Right hindlimb (tissue), 1 donor: ENCODE measurements around the gene STX12.
"Not testable (repeated sequence)": the region's sequence is repeated elsewhere in the genome, so short reads cannot be mapped to it uniquely, and the experiment has no call there.

Experiments
- DNase-seq: peaks from one replicate; pipeline ENCODE4 v3.0.0-alpha.2; 2018

Gene STX12

GRCh38 chr1:27772932-27773825, at the start of gene STX12:
Gene STX12 (plus strand): TSS chr1:27773219. CDS start chr1:27773308, 89 bp downstream.
- DNase-seq: peak; percentile 99

GRCh38 chr1:27724961-27725373, 48.1 kb upstream of the STX12 start:
- DNase-seq: peak; percentile 79

- DNase-seq: peak; percentile 100
Measured at GRCh38 chr1:27725374-27726172, 47.4 kb upstream of the STX12 start, which contains the start of gene FAM76A. Gene FAM76A (plus strand): TSS chr1:27725961. CDS start chr1:27726081, 120 bp downstream.

- peak; percentile 72 for DNase-seq
Measured at GRCh38 chr1:27726173-27727044, 46.6 kb upstream of the STX12 start.

DNA sequence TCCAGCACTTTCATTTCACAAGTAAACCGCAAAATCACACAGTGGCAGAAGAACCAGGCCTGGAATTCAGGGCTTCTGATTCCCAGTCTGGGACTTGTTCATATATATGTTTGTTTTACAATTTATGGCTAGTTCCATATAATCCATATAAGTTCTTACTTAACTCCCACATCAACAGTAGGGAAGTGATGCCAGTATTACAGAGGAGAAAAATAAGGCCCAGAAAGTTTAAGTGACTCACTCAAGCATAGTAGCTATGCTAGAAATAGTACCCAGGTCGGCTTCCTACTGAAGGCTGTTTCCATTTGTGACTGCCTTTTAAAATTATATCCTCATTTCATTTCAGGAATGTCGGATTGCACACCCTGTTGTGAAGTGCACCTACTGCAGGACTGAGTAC, 45.9 kb upstream of the STX12 start:
- DNase-seq: no peak

GRCh38 chr1:27736252-27736651, 36.8 kb upstream of the STX12 start:
- DNase-seq: no peak

DNA sequence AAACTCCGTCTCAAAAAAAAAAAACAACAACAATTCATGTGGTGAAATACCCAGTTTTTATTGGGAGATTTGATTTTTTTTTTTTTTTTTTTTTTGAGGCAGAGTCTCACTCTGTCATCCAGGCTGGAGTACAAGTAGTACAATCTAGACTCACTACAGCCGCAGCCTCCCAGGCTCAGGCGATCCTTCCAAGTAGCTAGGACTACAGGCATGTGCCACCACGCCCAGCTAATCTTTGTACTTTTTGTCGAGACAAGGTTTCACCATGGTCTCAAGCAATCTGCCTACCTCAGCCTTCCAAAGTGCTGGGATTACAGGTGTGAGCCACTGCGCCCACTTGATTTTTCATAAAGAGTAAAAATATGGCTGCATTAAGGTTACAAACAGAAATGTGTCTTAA, 31.9 kb upstream of the STX12 start:
- no peak for DNase-seq

DNA sequence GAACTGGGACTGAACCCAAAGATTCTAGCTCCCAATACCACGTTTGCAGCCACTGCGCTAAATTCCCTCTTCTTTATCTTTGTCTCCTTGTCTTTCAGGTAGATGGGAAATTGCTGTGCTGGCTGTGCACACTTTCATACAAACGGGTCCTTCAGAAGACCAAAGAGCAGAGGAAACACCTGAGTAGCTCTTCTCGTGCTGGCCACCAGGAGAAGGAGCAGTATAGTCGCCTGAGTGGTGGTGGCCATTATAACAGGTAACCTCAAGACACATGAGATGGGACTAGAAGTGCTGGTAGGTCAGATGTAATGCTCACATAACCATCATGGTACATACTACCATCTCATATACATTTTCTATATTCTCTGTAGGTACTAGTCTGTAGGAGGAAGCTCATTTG, 28.5 kb upstream of the STX12 start:
- no peak for DNase-seq

DNA sequence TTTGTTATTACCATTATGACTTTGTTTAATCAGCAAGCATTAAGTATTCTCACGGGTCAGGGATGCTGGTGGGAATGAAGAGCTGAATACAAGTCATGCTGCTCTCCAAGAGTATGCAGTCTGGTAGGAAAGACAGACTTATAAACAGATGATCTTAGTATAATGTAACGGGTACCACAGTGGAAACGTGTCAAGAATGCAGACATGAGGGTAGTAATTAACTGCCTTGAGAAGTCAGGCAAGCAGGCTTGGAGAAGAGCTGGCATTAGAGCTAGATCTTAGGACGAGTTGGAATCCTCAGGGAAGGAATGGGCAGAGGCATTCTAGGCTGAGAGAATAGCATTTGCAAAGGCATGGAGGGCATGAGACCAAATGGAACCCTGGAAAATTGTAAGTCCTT, 27.6 kb upstream of the STX12 start:
- DNase-seq: no peak

DNA sequence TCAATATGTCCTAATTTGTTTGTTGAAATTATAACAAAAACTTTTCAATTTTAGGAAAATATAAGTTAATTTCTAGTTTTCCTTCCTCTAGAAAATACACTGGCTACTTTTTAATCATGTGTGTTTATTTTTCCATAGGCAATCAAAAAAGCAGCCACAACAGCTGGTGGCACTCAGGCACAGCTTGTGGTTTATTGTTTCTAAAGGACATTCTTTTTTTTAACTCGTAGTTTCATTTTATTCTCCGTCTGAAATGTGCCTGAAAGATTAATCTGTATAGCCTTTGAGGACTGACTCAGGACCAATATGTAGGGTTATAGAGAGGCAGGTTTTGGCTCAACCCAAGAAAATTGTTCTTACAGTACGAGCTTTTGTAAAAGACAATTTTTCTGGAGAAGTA, 20.7 kb upstream of the STX12 start:
- no peak for DNase-seq

DNA sequence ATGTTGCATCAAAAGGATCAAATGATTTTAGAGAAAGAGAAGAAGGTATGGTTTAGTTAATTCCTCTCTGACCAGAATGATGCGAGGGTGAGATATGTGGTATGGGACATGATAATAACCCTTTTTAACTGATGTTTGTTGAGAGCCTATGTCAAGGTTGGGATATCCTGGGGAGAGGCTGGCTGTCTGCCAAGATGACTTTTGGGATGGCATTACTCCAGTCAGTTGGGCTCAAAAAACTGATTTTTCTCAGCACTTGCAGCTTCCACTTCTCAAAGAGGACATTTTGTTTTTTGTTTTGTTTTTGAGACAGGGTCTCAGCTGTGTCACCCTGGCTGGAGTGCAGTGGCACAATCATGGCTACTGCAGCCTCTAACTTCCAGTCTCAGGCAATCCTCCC, 17.7 kb upstream of the STX12 start:
- DNase-seq: no peak

- DNase-seq: no peak
Measured at GRCh38 chr1:27755865-27756264, 17.2 kb upstream of the STX12 start.

- no peak for DNase-seq
Measured at GRCh38 chr1:27759236-27759635, 13.8 kb upstream of the STX12 start.

DNA sequence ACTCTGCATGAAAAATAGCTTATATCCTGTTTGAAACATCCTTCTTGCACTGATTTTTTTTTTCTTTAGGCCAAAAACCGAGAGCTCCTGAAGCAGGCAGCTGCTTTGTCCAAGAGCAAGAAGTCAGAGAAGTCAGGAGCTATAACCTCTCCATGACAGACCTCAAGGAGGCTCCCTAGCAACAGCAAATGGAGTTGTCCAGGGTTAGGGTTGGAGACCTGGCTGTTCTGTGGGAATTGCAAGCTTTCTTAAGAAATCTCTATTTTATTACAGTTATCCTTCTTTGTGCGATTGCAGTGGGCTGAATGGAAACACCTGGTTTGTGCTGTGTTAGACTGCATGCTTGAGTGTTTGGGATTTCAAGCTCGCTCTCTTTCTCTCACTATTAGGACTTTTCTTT, 12.6 kb upstream of the STX12 start:
- peak; percentile 19 for DNase-seq

GRCh38 chr1:27762033-27762432, 11.0 kb upstream of the STX12 start:
- DNase-seq: no peak

- no peak for DNase-seq
Measured at GRCh38 chr1:27763358-27763757, 9.7 kb upstream of the STX12 start.

DNA sequence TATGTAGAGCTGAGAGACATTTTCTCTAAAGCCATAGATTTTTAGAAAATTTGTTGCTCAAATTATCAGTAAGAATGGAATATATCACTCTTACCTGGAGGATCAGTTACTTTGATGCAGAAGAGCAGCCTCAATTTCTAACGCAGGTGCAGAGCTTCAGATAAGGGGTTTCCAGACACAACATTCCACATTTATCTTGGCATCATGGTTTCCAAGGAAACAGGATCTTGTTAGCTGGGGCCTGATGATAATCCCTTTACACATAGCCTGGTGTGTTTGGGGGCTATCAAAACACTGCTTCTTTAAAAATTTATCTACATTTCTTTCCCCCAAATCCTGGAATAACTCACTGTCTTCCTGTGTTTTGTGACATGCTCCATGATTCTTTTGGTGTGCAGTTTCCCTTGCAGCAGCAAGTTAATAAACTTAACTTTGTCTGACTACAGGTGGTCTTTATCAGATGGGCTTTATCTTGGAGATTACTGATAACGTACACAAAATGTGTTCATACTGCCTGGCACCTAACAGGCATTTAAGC, 2.7 kb upstream of the STX12 start:
- DNase-seq: no peak

- peak; percentile 51 for DNase-seq
Measured at GRCh38 chr1:27772036-27772931, 735 bp upstream of the STX12 start.

DNA sequence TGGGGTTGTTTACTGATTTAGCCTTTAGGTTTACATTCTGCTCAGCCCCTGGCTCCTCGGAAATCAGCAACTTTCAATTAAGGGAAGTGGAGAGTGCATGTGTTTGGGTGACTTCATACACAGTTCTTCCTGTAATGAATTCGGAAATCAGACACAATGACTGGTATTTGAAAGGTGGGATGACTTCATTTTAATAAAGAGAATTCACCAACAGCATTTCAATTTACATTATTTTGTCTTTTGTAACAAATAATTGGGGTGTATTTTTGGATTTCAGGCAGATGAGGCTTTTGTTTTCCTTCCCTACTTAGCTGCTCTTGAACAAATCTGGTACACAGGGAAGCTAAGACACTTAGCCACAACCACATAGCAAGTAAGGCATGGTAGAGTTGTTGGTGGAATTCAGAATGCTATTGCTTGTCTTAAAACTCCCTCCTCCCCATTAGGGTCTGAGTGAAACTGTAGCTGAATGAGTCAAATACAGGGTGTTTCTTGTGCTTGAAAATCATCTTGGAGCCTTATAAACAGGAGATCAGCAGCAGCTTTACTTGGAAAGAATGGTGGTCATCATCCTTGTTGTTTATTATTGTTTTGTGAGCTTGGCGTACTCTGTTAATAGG, 917 bp downstream of the STX12 start:
- DNase-seq: no peak

GRCh38 chr1:27774654-27775053, 1.6 kb downstream of the STX12 start:
- no peak for DNase-seq

- not testable (repeated sequence) for DNase-seq
Measured at GRCh38 chr1:27775336-27775735, 2.3 kb downstream of the STX12 start.
